Activated CD8-positive, alpha-beta T cell treated with anti-CD3 and anti-CD28 coated beads, Interleukin-2, amount 10 ng/mL, durations not matched to agents 7 days and 5 days (primary cell): ENCODE results near the gene LYZL2. TPM values are rescaled to one million over a fixed set of nuclear protein-coding genes. Genes with fewer than 3 reads are reported as not detected.

Experiments used
- ATAC-seq: fragments of 150-1000 bp; cut with Tn5 transposase; one replicate; pipeline ENCODE4 v1.10.0; 2021; ENCODE audit warnings: moderate library complexity
- CTCF ChIA-PET: fragments of 350-600 bp; sonication (Branson Sonifier 250); formaldehyde crosslinking; loops from one replicate; lab custom pipeline; 2021; ENCODE audit warnings: antibody characterized with exemption; lab: Charles Lee
- POLR2A ChIA-PET: fragments of 350-600 bp; sonication (Branson Sonifier 250); formaldehyde crosslinking; loops from one replicate; lab custom pipeline; 2021; ENCODE audit warnings: antibody characterized with exemption; lab: Charles Lee
- DNase-seq: peaks from one replicate; pipeline ENCODE4 v3.0.0-alpha.2; 2020
- H3K27ac Mint-ChIP-seq: one replicate; pipeline ENCODE4 v1.8.0; 2021; ENCODE audit warnings: mild to moderate bottlenecking, mixed read lengths
- H3K27me3 Mint-ChIP-seq: one replicate; pipeline ENCODE4 v1.8.0; 2021; ENCODE audit warnings: low read depth, mixed read lengths
- H3K36me3 Mint-ChIP-seq: one replicate; pipeline ENCODE4 v1.8.0; 2021; ENCODE audit warnings: low read depth, mixed read lengths
- H3K4me1 Mint-ChIP-seq: one replicate; pipeline ENCODE4 v1.8.0; 2021; ENCODE audit warnings: low read depth, mixed read lengths
- H3K4me3 Mint-ChIP-seq: one replicate; pipeline ENCODE4 v1.8.0; 2021; ENCODE audit warnings: mild to moderate bottlenecking, mixed read lengths
- H3K9me3 Mint-ChIP-seq: one replicate; pipeline ENCODE4 v1.8.0; 2022; ENCODE audit warnings: mixed read lengths; ENCODE audit not compliant: insufficient read depth
- total RNA-seq, 2 experiments: library from RNA; stranded (reverse); gene quantifications; one replicate each; pipeline ENCODE4 v1.2.3, GENCODE V29; 2021

The LYZL2 gene
- total RNA-seq, 2 experiments from 2014 or later = not detected

- no peak overlapping the region for H3K27ac Mint-ChIP-seq
- no peaks in the 10 kb centered on the region for H3K36me3 Mint-ChIP-seq
- H3K27me3 Mint-ChIP-seq = peaks cover 22% of the 10 kb centered on the region
- DNase-seq (no peak), ATAC-seq (no peak)
- H3K4me1 Mint-ChIP-seq = no peaks in the 10 kb centered on the region
- no peak overlapping the region for H3K4me3 Mint-ChIP-seq
- CTCF ChIA-PET = interaction anchor here (1.0 to 1.7 kb wide), 2 partner anchors 8 to 17 kb away, joined by 3 to 7 read pairs; no protein-coding TSS in a partner anchor
- POLR2A ChIA-PET = no interaction called here
- H3K9me3 Mint-ChIP-seq = no peaks in the 10 kb centered on the region
Observed at GRCh38 chr10:30573721-30574431, 55.7 kb downstream of the LYZL2 start.

GRCh38 chr10:30565449-30565848 is 64.1 kb downstream of the LYZL2 start:
- H3K27ac Mint-ChIP-seq = no peak overlapping the region
- peaks cover 31% of the 10 kb centered on the region for H3K27me3 Mint-ChIP-seq
- no peaks in the 10 kb centered on the region for H3K36me3 Mint-ChIP-seq
- peaks cover 10% of the 10 kb centered on the region for H3K4me1 Mint-ChIP-seq
- no peaks in the 10 kb centered on the region for H3K9me3 Mint-ChIP-seq
- ATAC-seq (no peak), DNase-seq (no peak)
- CTCF ChIA-PET = interaction anchor here (1.6 to 5.5 kb wide), 3 partner anchors 16 to 26 kb away, joined by 4 to 32 read pairs (median 32); no protein-coding TSS in a partner anchor
- POLR2A ChIA-PET = interaction anchor here (0.7 kb wide), 1 partner anchor 51 kb away, joined by 3 read pairs; no protein-coding TSS in a partner anchor
- no peak overlapping the region for H3K4me3 Mint-ChIP-seq

GRCh38 chr10:30562787-30563186 is 66.8 kb downstream of the LYZL2 start:
- POLR2A ChIA-PET = no interaction called here
- DNase-seq (peak; percentile 53), ATAC-seq (peak; percentile 68)

More at GRCh38 chr10:30562787-30563186, 66.8 kb downstream of the LYZL2 start:
- peaks cover 22% of the 10 kb centered on the region for H3K27me3 Mint-ChIP-seq
- H3K9me3 Mint-ChIP-seq = no peaks in the 10 kb centered on the region
- H3K4me1 Mint-ChIP-seq = peaks cover 10% of the 10 kb centered on the region
- no peak overlapping the region for H3K27ac Mint-ChIP-seq
- H3K36me3 Mint-ChIP-seq = no peaks in the 10 kb centered on the region
- H3K4me3 Mint-ChIP-seq = no peak overlapping the region
- CTCF ChIA-PET = interaction anchor here (0.9 to 5.5 kb wide), 6 partner anchors 8 to 171 kb away, joined by 3 to 32 read pairs (median 4); no protein-coding TSS in a partner anchor

Other genes with a start within 250 kb of the LYZL2 start
- gene MAP3K8, start 195.6 kb downstream of the LYZL2 start, total RNA-seq = 10 to 100 TPM; 26.0 to 27.7 TPM